Measurements from ENCODE around the gene FRMD4A.

Gene FRMD4A

DNA sequence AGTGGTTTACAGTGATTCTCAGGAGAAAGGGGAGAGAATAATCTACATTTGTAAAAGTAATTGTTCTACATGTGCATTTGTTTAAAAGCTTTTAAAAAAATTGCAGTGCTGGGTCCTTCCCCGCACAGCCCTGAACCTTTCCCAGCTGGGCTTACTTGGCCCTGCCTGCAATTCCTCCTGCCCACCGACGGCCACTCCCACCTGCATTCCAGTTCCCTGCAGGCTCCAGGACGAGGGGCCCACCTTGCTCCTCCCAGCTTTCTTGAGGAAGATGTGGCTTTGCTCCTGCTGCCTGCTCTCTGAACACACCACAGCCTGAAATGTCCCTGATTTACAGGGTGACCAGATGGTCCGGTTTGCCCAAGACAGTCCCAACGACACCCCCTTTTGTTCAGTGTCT is 521.3 kb downstream of the FRMD4A start:
- H3K27me3 ChIP-seq: peaks cover 6% of the 10 kb centered on the region
- no peak overlapping the region for H3K4me3 ChIP-seq (ENCODE audit: low read depth in 1 of 2, low read length in 1 of 2)
- peaks cover 8 to 20% of the 10 kb centered on the region in 2 experiments for H3K4me1 ChIP-seq (ENCODE audit: control insufficient read depth in 1 of 2, insufficient read depth in 1 of 2, low read depth in 1 of 2, low read length in 1 of 2)
- H3K27ac ChIP-seq: no peak overlapping the region
- TF ChIP-seq, protein P1, sequence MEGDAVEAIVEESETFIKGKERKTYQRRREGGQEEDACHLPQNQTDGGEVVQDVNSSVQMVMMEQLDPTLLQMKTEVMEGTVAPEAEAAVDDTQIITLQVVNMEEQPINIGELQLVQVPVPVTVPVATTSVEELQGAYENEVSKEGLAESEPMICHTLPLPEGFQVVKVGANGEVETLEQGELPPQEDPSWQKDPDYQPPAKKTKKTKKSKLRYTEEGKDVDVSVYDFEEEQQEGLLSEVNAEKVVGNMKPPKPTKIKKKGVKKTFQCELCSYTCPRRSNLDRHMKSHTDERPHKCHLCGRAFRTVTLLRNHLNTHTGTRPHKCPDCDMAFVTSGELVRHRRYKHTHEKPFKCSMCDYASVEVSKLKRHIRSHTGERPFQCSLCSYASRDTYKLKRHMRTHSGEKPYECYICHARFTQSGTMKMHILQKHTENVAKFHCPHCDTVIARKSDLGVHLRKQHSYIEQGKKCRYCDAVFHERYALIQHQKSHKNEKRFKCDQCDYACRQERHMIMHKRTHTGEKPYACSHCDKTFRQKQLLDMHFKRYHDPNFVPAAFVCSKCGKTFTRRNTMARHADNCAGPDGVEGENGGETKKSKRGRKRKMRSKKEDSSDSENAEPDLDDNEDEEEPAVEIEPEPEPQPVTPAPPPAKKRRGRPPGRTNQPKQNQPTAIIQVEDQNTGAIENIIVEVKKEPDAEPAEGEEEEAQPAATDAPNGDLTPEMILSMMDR (IDR thresholded peaks at IDR 0.05): no peak
- H3K36me3 ChIP-seq: no peaks in the 10 kb centered on the region
- H3K9me3 ChIP-seq: no peaks in the 10 kb centered on the region

DNA sequence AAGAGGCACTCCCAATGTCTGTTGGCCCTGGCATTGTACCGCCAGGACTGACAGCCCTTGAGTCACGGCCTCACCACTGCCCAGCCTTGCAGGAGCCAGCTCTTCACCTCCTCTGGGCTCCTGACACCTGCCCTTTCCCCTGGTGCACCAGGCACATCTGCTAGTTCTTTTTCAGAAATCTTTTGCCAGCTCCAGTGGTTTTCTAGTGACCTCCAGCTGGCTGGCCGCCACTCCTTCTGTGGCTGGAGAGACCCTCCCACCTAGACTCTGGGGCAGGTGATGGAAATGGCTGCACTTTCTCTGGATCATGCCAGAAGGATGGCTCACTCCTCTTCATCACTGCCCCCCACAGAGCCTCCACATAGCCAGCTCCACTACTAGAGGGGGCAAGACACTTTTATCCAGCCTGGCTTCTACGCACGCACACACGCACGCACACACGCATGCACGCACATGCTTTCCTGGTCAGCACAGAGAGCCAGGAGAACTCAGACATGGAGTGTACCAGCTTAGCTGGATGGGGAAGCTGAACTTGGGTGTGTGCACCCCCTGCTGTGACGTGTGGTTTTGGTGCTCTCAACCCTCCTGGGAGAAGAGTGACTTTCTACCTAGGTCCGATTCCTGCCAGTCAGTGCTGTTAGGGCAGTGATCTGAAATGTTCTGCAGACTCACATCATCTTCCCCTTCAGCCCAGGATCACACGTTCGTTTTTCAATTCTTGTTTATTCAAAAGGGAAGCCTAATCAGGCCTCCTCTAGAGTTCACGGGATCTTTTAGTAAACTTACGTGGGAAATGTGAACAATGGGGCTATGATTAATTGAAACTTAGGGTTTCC is 522.0 kb downstream of the FRMD4A start:
- H3K36me3 ChIP-seq: no peaks in the 10 kb centered on the region
- no peak overlapping the region for H3K4me3 ChIP-seq (ENCODE audit: low read depth in 1 of 2, low read length in 1 of 2)
- no peak overlapping the region for H3K27ac ChIP-seq
- TF ChIP-seq, protein P1 (IDR thresholded peaks at IDR 0.05): no peak
- peaks cover 2% of the 10 kb centered on the region for H3K27me3 ChIP-seq
- H3K9me3 ChIP-seq: no peaks in the 10 kb centered on the region
- H3K4me1 ChIP-seq (ENCODE audit: control insufficient read depth in 1 of 2, insufficient read depth in 1 of 2, low read depth in 1 of 2, low read length in 1 of 2): peaks cover 8 to 18% of the 10 kb centered on the region in 2 experiments

DNA sequence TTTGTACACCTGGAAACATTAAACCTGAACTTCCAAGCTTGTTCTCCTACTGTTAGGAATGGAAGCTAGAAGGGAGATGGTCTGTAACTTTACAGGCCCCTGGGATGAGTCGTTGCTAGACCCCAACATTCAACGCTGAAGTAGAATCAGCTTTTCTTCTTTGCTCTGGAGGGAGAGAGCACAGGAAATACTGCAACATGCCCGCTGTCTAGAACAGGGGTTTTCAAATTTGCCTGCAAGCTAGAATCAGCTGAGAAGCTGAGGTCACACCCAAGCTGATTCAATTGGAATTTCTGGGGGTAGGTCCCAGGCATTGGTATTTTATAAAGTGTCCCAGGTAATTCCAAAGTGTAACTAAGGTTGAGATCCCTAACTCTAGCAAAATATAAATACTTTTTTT is 524.3 kb downstream of the FRMD4A start:
- Histone ChIP-seq H3K27ac (no peak overlapping the region), H3K9me3 (no peaks in the 10 kb centered on the region), H3K36me3 (no peaks in the 10 kb centered on the region), H3K4me1 (ENCODE audit: control insufficient read depth in 1 of 2, insufficient read depth in 1 of 2, low read depth in 1 of 2, low read length in 1 of 2) (peaks cover 8 to 9% of the 10 kb centered on the region in 2 experiments), H3K4me3 (ENCODE audit: low read depth in 1 of 2, low read length in 1 of 2) (no peak overlapping the region), H3K27me3 (no peaks in the 10 kb centered on the region)
- TF ChIP-seq, protein P1 (IDR thresholded peaks at IDR 0.05): no peak

DNA sequence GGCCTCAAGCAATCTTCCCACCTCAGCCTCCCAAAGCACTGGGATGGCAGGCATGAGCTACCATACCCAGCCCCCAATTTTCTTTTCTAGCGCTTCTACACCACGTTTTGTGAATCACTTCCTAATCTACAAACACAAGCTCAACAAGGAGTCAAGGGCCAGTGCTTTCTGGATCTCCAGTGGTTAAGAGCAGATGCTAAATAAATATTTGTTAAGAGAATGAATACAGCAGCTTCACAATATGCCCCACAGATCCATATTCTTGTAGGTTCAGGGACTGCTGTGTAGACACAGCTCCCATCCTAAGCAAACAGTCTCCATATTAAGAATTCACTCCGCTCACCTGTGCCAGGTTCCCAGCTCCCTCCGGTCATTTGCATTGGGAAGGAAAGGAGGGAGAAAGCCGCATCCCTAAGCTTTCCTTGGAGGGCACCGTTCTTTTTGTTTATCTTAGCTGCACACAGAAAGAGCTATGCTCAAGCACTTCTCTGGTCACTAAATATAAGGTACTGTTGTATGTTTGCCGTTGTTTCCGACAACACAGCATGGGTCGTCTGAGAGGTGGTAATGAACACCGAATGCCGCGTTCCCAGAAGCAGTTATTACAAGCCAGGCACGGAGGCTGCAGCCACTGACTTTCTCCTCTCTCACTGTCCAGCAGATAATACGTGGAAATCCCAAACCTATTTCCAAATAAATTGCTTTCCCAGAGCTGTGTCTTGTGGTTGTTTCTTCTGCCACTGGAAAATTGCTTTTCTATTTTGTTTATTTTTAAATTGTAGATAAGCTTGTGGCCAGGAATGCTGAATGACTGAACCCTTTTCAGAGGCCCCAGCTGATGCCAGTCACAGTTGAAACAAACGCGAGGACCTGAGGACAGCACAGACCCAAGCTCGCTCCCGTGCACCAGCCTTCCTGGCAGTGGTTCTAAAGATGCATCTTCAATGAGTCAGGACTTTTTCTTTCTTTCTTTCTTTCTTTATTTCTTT is 526.9 kb downstream of the FRMD4A start:
- Histone ChIP-seq H3K4me1 (ENCODE audit: control insufficient read depth in 1 of 2, insufficient read depth in 1 of 2, low read depth in 1 of 2, low read length in 1 of 2) (peaks cover 2 to 6% of the 10 kb centered on the region in 2 experiments), H3K36me3 (no peaks in the 10 kb centered on the region), H3K27ac (no peak overlapping the region), H3K4me3 (ENCODE audit: low read depth in 1 of 2, low read length in 1 of 2) (no peak overlapping the region), H3K9me3 (no peaks in the 10 kb centered on the region), H3K27me3 (no peaks in the 10 kb centered on the region)
- TF ChIP-seq, protein P1 (IDR thresholded peaks at IDR 0.05): no peak

DNA sequence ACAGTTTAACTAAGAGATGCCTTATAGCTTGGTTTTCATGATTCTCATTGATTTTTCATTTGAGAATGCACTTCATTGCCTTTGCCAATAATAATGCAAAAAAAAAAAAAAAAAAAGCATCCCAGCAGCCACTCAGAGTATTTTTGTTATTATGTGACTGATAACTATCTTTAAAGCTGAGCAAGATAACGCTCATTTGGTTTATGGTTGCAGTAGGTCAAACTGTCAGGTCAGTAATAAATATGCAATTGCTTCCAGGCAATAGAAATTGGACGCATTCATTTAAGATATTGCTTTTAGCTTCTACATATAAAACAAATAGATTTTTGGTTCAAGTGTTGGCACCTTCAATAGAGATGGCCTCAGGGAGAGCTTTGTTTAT is 528.8 kb downstream of the FRMD4A start:
- Histone ChIP-seq H3K27ac (no peak overlapping the region), H3K36me3 (no peaks in the 10 kb centered on the region), H3K4me3 (ENCODE audit: low read depth in 1 of 2, low read length in 1 of 2) (no peak overlapping the region), H3K27me3 (no peaks in the 10 kb centered on the region), H3K4me1 (ENCODE audit: control insufficient read depth in 1 of 2, insufficient read depth in 1 of 2, low read depth in 1 of 2, low read length in 1 of 2) (peaks cover 0 to 6% of the 10 kb centered on the region in 2 experiments), H3K9me3 (no peaks in the 10 kb centered on the region)
- TF ChIP-seq, protein P1 (IDR thresholded peaks at IDR 0.05): no peak
